ENCODE measurements around the gene NTRK3. TPM values are rescaled to one million over a fixed set of nuclear protein-coding genes. Genes with fewer than 3 reads are reported as not detected.

Gene NTRK3
- total RNA-seq: 0.26 TPM in 1 of 2 replicates, not detected in the other

GRCh38 chr15:88256279-88257230, at the start of gene NTRK3:
Gene NTRK3 (minus strand): TSS chr15:88256739. CDS start chr15:88256153, 586 bp downstream.

Other genes starting within 250 kb of the NTRK3 start
- gene MRPL46, start 210.6 kb upstream of the NTRK3 start, total RNA-seq: 18.6 and 24.7 TPM in 2 replicates
- 36.7 and 42.2 TPM in 2 replicates for gene MRPS11, start 211.0 kb upstream of the NTRK3 start, total RNA-seq

Data from epithelial cell of alveolus of lung (primary cell).